ENCODE measurements around the gene ZNF827.

- TF ChIP-seq, protein P1, sequence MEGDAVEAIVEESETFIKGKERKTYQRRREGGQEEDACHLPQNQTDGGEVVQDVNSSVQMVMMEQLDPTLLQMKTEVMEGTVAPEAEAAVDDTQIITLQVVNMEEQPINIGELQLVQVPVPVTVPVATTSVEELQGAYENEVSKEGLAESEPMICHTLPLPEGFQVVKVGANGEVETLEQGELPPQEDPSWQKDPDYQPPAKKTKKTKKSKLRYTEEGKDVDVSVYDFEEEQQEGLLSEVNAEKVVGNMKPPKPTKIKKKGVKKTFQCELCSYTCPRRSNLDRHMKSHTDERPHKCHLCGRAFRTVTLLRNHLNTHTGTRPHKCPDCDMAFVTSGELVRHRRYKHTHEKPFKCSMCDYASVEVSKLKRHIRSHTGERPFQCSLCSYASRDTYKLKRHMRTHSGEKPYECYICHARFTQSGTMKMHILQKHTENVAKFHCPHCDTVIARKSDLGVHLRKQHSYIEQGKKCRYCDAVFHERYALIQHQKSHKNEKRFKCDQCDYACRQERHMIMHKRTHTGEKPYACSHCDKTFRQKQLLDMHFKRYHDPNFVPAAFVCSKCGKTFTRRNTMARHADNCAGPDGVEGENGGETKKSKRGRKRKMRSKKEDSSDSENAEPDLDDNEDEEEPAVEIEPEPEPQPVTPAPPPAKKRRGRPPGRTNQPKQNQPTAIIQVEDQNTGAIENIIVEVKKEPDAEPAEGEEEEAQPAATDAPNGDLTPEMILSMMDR (IDR thresholded peaks at IDR 0.05), result no peak
- no peak for TF ChIP-seq POLR2A (IDR thresholded peaks at IDR 0.05)
Measured at GRCh38 chr4:145827885-145828284, 110.7 kb downstream of the ZNF827 start.
